AG04450 (cell line): ENCODE results near the gene POC1B. TPM values are rescaled to one million over a fixed set of nuclear protein-coding genes. Genes with fewer than 3 reads are reported as not detected.

Experiments used
- CTCF ChIA-PET: fragments of 300-600, 350-600 bp; formaldehyde crosslinking; extraction: SDS; loops from one replicate; lab custom pipeline; 2022; ENCODE audit warnings: antibody characterized with exemption, inconsistent platforms; lab: Charles Lee
- POLR2A ChIA-PET: fragments of 350-600 bp; formaldehyde crosslinking; extraction: SDS; loops from one replicate; lab custom pipeline; 2021; ENCODE audit warnings: antibody characterized with exemption, inconsistent platforms; lab: Yijun Ruan, JAX
- DNase-seq: peaks from one replicate; pipeline ENCODE4 v3.0.0-alpha.2; 2011; ENCODE audit warnings: low read depth, low spot score
- H3K27ac ChIP-seq: one replicate; pipeline ENCODE4 v1.5.1; 2012; ENCODE audit warnings: low read depth, low read length, control low read depth
- H3K27me3 ChIP-seq: one replicate; pipeline ENCODE4 v1.6.0; 2012; ENCODE audit warnings: low read length; ENCODE audit not compliant: control insufficient read depth, insufficient read depth
- H3K4me3 ChIP-seq: 2 replicates; pipeline ENCODE4 v1.5.1; 2011; ENCODE audit warnings: mild to moderate bottlenecking, low read depth, low read length, control low read depth
- H3K9me3 ChIP-seq: 2 replicates; pipeline ENCODE4 v1.5.1; 2012; ENCODE audit warnings: low read length; ENCODE audit not compliant: control insufficient read depth, insufficient read depth
- CTCF ChIP-seq: IDR thresholded peaks from 2 replicates; pipeline ENCODE4 v1.5.1; 2011; ENCODE audit warnings: low read depth, low read length, control low read depth, inconsistent platforms
- polyA plus RNA-seq: library from polyadenylated mRNA; depleted of rRNA; stranded (reverse); fragments of >200 nt; gene quantifications from 2 replicates; pipeline ENCODE4 v1.2.3, GENCODE V29; 2011

Gene POC1B
- polyA plus RNA-seq, 1 experiment: 11.9 TPM

GRCh38 chr12:89454080-89454848 is 71.6 kb downstream of the POC1B start:
- Histone ChIP-seq H3K9me3 (no peaks in the 10 kb centered on the region), H3K27me3 (no peaks in the 10 kb centered on the region), H3K4me3 (no peak overlapping the region), H3K27ac (peak overlapping the region; percentile 55)
- TF ChIP-seq CTCF: no peak
- ChIA-PET POLR2A (no interaction called here), CTCF (interaction anchor here (0.9 to 1.6 kb wide), 2 partner anchors 435 to 437 kb away, joined by 3 to 9 read pairs; no protein-coding TSS in a partner anchor)
- no peak for DNase-seq

GRCh38 chr12:89453121-89453978 is 72.5 kb downstream of the POC1B start:
- H3K9me3 ChIP-seq: no peaks in the 10 kb centered on the region
- no peaks in the 10 kb centered on the region for H3K27me3 ChIP-seq
- peak overlapping the region; percentile 55 for H3K27ac ChIP-seq
- DNase-seq: peak; percentile 46
- TF ChIP-seq CTCF: no peak
- no peak overlapping the region for H3K4me3 ChIP-seq
- POLR2A ChIA-PET: no interaction called here
- CTCF ChIA-PET: interaction anchor here (0.9 to 1.6 kb wide), 2 partner anchors 434 to 436 kb away, joined by 3 to 9 read pairs; no protein-coding TSS in a partner anchor

GRCh38 chr12:89451841-89452251 is 74.0 kb downstream of the POC1B start:
- no peak overlapping the region; the same call in 1 of the 2 replicates for H3K4me3 ChIP-seq
- peak overlapping the region; percentile 54 for H3K27ac ChIP-seq
- CTCF ChIA-PET: interaction anchor here (0.6 to 2.2 kb wide), 4 partner anchors 10 to 1792 kb away, joined by 3 to 15 read pairs (median 8); partner anchors contain the start of gene DUSP6
- no peaks in the 10 kb centered on the region for H3K27me3 ChIP-seq
- POLR2A ChIA-PET: interaction anchor here (1.8 to 2.2 kb wide), 2 partner anchors 67 to 99 kb away, joined by 6 to 41 read pairs; partner anchors contain the start of gene DUSP6
- no peaks in the 10 kb centered on the region for H3K9me3 ChIP-seq
- DNase-seq: peak; percentile 60
- no peak for TF ChIP-seq CTCF

DNA sequence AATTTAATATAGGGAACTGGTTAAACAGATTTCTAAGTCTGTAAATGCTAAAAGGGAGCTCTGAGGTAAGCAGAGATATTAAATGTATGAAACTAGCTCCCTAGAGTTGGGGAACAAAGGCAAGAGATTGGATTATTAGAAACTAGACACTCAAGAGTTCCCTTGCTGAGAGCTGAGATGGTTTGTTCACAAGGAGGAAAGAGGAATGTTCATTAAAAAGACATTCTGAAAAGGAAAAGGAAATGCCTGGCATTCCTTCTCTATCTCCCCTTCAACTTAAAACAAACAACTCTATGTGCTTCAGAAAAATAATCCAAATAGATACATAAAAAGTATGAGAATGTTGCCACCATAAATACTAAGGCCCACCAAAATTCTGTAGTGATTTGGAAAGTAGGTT is 74.9 kb downstream of the POC1B start:
- TF ChIP-seq CTCF: no peak
- ChIA-PET POLR2A (interaction anchor here (1.0 to 2.2 kb wide), 3 partner anchors 34 to 98 kb away, joined by 4 to 41 read pairs (median 6); partner anchors contain the start of gene DUSP6), CTCF (interaction anchor here (1.2 to 2.2 kb wide), 3 partner anchors 10 to 431 kb away, joined by 3 to 15 read pairs (median 12); partner anchors contain the start of gene DUSP6)
- no peaks in the 10 kb centered on the region for H3K9me3 ChIP-seq
- H3K27me3 ChIP-seq: no peaks in the 10 kb centered on the region
- peak; percentile 55 for DNase-seq
- no peak overlapping the region for H3K4me3 ChIP-seq
- no peak overlapping the region for H3K27ac ChIP-seq
